ENCODE data around the gene CTIF.

CTIF gene

DNA sequence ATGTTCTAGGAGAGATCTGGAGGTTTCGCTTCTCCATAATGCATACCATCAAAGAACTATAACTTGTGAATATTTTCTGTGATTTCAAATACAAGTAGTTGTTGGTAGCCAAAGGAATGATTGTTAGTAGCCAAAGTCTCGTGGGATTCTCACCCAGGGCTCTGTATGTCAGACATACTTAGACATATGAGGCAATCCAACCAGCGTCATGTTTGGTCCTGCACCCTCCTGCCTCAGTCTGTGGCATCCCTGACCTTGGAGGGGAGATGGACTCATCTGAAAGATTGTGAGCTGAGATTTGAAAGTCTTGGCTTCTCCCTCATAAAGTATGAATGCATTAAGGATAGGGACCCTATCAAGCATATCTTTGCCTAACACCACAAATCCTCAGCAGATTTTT lies 81.2 kb downstream of the CTIF start:
- DNase-seq (ENCODE audit: low read depth in 2 of 2): no peak

DNA sequence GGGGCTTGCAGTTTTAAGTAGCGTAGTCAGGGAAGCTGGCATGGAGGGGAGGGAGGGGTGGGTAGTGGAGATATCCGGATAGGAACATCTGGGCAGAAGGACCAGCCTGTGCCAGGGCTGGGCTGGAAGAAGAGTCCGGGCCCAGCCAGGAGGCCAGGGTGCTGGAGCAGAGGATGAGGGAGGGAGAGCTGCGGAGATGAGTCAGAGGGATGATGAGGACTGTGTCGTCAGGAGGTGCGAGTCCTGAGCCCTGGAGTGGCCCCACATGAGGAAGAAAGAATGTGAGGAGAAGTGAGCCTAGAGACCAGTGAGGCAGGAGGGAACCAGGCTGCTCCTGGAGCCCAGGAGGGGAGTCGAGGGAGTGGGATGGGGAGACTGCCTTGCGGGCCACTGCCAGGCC lies 82.4 kb downstream of the CTIF start:
- DNase-seq (ENCODE audit: low read depth in 2 of 2): no peak

DNA sequence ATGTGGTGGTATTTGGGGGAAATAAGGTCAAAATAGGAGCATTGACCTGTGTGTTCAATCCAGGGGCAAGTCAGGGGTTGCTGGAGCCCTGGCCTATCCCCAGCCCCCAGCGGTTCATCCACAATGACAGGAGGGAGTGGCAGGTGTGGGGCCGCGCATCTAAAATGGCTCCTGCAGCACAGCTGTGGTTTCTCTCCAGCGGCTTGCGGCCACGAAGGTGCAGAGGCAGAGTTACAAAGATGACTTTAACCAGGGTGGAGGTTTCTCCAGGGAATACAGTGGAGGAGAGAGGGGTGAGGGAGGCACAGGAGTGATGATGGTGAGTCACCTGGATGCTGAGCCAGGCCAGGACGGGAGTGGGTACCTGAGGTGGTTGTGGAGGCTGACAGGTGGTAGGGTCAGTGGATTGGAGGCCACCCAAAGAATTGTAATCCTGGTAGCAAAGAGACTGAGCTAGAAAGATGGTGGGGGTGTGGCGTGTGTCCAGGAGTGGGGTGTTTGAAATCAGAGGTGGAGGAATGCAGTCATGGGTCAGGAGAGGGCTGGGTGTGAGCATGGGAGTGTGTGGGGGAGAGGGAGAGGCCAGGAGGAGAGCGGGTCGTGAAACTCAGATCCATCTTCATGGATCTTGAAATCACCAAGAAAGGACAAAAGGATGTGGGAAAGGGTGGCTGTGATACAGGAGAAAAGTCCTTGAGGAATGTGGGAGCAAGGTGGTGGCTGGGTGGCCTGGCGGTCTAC lies 83.2 kb downstream of the CTIF start:
- no peak for DNase-seq (ENCODE audit: low read depth in 2 of 2)

DNA sequence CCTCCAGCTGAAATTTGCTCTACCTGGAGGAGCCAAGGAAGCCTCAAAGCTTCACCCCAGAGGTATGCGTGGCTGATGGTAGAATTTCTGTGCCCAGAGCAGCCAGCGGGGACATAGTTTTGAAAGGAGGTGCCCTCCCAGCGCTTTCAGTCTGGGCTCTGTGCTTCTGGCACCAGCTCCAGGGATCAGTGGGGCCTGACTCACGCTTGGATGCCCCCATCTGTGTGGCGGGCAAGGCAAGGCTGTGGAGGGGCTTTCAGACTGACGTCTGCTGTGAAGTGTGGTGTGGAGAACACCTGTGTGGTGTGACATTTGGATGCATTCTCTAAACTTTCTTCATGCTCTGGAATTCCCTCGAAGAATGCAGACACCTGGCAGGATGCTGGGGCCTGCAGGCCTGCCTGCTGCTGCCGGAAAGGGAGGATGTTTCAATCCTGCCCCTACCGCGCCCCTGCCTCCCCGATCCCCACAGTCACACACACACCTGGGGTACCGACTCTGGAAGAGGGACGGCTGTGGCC lies 84.1 kb downstream of the CTIF start:
- DNase-seq (ENCODE audit: low read depth in 2 of 2): no peak

DNA sequence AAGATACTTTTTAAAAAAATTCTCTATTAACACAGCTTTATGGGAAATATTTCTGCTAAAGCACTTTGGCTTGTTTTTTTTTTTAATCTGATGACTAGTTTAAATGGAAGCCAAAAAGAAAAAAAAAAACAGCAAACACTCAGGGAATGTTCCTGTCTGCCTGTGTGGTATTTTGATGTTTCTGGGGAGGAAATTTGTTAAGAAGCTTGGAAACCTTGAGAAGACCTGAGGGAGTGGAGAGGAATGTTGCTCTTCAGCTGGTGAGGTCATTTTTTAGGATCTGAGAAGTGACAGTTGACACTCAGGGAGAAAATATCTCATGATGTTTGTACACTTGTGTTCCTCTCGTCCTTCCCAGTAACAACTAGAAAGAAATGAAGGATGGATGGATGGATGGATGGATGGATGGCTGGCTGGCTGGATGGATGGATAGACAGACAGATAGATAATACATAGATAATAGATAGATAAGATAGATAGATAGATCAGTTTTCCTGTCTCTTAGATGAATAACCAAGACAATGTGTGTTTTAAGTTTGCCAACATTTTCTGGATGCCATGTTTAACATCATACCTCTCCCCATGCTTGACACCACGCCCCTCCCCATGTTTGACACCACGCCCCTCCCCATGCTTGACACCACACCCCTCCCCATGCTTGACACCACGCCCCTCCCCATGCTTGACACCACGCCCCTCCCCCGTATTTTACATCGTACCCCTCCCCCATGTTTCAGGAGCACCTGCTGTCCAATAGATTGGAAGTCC lies 84.8 kb downstream of the CTIF start:
- DNase-seq (ENCODE audit: low read depth in 2 of 2): no peak

DNA sequence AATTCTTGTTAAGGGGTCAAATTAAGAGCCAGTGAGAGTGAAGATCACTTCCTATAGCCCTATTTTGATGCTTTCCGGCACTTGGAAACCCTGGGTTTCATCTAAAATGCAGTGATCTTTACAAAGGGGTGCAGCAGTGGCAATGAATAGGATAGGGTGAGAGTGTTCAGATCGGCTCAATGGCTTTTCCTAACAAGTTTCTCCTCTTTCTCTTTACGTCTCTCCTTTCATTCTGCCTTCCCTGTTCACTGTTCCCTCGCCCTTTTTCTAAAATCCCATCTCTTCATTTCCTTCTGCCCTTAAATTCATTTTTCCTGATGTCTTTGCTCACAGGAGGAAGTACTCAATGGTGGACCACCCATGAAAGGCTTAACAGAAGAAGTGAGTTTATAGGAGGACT lies 86.0 kb downstream of the CTIF start:
- no peak for DNase-seq (ENCODE audit: low read depth in 2 of 2)

DNA sequence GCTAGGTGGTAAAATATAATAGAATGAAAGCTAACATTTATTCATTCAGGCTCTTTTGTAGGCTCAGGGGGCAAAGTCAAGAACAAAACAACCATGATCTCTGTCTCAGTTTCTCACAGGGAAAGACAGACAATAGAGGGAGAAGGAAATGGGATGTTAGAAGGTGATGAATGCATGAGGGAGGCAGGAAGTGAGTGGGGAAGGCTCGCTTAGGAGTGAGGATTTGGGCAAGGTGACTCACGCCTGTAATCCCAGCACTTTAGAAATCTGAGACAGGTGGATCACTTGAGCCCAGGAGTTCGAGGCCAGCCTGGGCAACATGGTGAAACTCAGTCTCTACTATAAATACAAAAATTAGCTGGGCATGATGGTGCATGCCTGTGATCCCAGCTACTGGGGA lies 88.4 kb downstream of the CTIF start:
- DNase-seq (ENCODE audit: low read depth in 2 of 2): no peak

DNA sequence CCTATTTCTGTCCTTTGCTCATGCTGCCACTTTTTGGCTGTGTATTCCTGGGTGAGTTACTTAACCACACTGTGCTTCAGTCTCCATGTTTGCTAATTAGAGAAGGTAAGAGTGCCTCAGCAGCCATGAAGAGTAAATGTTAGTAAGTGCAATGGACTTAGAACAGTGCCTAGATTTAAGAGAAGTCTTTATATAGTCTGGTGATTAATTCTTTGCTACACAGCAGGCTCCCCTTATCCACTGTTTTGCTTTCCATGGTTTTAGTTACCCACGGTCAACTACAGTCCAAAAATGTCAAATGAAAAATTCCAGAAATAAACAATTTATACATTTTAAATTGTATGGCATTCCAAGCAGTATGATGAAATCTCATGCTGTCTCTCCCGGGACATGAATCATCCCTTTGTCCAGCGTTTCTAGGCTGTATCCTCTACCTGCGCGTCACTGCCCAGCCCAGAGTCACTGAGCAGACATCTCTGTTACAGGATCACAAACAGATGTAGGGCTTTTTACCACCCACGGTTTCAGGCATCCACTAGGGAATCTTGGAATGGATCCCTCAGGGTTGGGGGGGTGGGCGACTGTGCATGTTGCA lies 91.0 kb downstream of the CTIF start:
- DNase-seq (ENCODE audit: low read depth in 2 of 2): no peak

DNA sequence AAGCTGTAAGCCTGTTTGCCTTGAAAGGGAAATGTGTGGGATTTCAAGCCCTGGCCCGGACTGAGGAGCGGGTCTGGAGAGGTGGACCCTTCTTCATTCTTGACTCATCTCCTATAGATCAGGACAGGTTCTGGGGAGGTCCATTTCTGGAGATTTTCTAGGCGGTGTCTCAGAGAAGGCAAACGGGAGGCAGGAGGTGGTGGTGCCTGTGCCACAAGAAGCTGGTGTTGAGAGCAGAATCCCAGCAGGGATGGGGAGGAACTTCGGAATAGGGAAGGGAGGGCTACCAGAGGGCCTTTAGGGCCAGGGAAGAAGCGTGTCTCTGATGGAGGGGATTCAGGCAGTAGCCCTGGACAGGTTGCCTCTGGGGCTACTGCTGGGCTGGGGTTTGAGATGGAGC lies 93.0 kb downstream of the CTIF start:
- no peak for DNase-seq (ENCODE audit: low read depth in 2 of 2)

DNA sequence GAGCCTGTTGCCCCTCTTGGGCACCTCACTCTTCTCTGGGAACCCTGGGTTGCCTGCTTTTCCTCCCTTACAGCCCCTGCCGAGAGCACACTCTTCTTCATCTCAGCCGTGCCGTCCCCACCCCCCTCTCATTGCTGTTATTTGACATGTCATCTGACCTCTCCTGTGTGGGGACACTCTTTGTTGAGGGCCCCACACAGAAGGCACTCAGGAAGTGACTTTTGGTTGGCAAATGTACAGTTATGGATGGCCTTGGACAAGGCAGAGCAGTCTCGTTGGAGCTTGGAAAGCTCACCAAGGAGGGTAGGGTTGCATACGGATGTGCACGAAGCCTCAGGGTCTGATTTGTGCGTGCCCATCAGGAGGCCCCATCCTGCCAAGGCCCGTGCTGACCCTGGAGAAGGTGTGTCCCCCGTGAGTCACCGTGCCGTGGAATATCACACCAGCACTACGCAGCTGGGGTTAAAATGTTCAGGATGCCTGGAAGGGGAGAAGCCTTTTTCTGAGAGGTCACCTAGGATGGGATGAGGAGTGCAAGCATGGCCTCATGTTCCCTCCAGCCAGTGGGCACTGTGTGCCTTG lies 93.9 kb downstream of the CTIF start:
- DNase-seq (ENCODE audit: low read depth in 2 of 2): no peak

DNA sequence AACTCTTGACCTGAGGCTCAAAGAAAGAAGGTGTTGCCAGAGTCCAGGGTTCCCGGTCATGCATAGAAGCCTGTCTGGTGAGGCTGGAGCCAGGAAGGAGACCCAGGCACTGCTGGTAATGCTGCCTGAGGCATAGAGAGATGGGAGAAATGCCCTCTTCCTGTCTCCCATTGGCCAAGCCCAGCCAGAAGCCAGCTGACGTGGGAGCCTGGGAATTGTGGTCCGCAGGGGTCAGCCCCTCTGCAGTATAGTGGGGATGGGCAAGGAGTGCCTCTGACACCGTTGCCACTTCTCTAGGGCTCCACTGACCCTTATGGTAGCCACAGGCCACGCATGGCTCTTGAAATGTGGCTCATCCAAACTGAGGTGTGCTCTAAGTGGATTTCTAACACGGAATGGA lies 95.7 kb downstream of the CTIF start:
- no peak for DNase-seq (ENCODE audit: low read depth in 2 of 2)

DNA sequence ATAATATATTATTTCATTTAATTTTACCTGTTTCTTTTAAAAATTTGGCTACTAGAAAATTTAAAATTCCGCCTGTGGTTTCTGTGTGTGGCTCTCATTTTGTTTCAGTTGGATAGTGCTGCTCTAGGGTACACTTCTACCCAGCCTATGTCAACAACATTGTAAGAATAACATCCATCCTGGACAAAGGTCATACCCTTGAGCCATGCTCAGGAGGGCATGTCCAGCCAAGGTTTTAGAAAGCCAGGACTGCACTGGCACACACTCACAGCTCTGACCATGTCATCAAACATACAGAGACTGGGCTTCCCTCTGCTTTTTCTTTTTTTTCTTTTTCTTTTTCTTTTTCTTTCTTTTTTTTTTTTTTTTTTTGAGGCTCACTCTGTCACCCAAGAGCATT lies 96.1 kb downstream of the CTIF start:
- DNase-seq (ENCODE audit: low read depth in 2 of 2): no peak

DNA sequence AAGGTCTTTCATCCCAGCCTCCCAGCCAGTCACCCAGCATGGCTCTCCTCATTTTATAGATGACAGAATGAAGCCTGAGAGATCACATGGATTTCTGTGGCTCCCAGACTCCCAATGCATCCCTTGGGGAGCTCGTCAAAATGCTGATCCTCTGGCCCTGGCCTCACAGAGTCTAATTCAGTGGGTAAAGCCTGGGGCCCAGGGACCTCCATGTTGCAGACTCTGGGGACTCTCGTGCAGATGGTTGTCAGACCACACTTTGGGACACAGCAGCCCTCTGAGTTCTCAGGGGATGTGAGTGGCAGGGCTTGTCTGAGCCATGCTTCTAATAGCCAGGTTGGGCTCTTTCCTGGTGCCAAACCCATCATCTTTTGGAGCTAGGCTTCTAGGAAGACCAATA lies 97.0 kb downstream of the CTIF start:
- DNase-seq (ENCODE audit: low read depth in 2 of 2): no peak

DNA sequence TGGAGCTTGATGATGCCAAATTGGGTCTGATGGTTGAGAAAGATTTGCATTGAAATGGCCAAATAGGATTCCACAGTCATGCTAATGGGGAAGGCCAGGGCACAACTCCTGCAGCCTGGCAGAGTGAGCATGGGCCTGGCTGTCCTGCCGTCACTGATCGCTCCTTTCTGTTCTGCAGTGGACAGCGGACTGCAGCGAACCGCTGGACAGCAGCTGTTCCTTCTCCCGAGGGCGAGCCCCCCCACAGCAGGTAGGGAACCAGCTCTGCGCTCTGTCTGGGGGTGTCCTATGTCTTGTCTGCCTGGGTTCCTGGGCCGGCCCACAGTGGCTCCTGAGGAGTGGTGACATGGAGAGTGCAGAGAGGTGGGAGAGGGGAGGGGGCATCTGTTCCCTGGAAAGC lies 97.6 kb downstream of the CTIF start:
- DNase-seq (ENCODE audit: low read depth in 2 of 2): no peak

DNA sequence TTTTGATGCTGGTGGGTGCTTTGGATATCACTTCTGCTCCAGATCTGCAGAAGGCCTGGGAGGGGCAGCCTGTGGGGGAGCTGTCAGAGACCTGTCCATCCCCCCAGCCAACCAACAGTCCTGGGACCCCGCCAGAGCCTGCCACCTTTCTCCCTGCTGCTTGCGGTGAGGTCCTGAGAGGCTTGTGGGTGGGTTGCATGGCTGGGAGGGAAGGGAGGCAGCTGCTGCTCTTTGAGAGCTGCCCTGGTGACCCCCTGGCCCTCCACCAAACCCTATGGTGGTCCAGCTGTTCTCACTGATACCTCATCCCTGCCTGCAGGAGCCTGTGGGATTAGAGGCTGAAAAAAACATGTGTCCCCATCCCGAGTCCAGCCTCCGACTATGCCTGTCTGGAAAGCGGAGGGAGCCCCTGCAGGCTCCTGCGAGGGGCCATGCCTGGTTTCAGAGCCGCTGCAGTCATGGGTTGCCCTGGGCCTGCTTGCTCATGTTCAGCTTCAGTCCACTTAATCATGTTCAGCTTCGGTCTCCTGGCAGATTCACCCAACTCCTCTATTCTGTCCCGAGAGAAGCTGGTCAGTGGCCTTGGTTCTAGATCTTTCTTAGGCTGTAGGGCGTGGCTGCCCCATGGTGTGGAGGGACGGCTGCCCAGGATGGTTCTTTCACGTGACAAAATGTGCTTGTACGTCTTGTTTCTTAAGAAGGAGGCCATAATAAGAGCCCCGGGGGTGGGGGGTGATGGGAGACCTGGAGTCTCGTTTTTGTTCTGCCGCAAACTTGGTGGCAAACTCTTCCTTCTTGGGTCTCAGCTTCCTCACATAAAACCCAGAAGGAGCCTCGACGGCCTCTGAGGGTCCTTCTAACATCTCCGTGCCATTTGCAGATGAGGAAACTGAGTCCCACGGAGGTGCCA lies 98.5 kb downstream of the CTIF start:
- no peak for DNase-seq (ENCODE audit: low read depth in 2 of 2)

DNA sequence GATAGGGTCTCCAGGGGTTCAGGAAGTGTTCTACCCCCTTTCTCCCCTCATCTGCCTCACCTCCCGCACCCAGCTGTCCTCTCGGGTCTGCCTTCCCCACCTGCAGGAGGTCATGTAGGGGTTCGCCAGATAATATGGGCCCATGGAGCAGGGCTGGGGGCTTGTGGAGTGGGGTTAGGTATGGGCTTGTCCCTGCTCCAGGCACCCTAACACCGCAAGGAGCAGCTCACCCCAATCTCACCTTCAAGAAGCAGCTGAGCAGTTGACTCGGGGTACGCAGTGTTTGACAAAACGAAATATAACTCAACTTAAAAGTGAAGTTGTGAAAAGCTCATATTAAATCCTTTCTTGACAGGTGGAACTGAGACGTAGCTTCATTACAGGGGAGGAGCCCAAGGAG lies 99.6 kb downstream of the CTIF start:
- DNase-seq (ENCODE audit: low read depth in 2 of 2): no peak

DNA sequence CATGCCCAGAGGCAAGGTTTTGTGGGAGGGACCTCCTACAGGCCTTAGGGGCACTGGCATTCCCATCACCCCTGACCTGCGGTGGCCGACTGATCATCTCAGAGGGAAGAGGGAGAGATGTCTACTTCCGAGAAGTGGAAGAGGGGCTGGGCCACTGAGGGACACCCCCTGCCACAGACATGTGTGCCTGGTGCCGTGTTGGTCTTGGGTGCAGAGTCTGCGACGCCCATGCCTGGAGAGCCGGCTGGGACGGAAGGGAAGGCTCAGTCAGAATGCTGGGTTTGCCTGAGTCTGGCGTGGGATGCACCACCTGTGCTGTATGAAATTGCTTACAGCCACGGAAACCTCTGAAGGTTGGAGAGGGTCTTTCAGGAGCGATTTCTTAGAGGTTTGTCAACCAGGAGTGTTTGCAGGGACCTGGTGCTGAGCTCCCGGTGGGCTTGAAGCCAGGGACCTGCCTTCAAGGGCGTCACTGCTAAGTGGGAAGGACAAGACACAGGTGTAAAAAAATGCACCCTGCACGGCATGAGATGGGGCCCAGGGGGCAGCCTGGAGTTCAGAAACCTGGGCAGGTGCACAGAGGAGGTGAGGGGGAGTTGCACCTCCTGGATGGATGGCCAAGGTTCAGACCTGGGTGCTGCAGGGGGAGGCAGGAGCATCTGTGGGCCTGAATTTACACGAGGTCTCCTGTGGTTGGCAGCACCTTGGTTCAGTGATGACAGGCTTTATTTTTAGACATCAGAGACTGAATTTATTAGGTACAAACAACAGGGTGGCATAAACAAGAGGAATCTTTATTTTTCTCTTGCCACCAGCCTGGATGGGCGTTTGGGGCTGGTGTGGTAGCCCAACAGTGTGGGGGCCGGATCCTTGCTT lies 100.3 kb downstream of the CTIF start:
- no peak for DNase-seq (ENCODE audit: low read depth in 2 of 2)

DNA sequence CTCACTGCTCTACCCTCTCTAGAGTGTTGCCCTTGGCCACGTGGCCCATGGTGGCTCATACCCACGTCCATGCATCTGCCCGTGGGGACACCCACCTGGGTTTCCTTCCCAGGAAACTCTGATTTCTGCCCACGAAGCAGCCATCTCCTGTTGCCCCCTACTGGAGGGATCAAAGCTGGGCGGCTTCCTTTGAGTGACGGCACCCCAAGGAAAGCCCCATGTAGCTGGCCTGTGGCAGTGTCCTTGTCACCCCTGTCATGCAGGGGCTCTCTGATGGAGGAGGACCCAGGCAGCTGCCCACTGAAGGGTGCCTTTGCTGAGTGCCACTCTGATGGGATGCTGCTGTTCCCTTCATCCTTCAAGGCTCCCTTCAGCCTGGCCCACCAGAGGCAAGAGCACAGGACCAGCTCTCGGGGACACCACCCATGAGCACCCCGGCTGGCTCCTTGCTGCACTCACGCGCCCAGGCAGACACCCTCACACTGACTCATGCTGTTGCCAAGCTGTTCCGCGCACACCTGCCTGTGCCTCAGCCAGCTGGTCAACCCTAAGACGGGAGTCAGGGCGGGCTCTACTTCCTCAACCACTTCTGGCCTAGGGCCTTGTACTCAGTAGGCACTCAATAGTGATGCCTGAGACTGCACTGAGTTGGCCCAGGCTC lies 101.1 kb downstream of the CTIF start:
- DNase-seq (ENCODE audit: low read depth in 2 of 2): no peak

DNA sequence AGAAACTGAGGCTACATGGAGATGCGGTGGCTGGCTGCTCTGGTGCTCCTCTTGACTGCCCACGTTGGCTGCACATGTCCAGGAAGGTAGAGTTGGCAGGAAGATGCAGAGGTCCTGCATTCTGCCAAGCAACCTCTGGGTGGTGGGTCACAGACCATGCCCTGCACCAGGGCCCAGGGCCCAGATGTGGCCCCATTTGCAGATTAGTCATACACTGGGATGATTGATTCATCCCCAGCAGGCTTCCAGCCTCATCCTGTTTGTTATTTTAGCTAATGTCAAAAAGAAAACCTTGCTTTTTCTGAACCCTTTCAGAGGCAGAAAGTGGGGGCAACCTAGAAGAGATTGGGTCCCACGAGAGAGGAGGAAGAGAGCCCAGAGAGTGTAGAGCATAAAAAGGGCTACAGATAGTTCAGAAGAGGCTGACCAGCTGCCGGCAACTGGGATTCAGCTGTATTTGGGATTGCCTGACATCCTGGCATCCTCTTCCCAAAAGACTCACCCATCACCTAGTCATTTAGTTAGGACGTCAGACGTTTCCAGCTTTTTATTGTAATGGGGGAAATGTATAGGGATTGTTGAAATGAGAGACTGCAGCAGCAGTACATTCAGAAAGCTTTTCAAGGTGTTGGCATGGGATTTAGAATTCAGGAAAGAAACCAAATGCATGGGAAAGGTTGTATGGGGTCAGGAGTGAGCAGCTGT lies 101.9 kb downstream of the CTIF start:
- DNase-seq (ENCODE audit: low read depth in 2 of 2): no peak

Data from activated CD4-positive, alpha-beta T cell treated with anti-CD3 and anti-CD28 coated beads for 24 hours (primary cell).